Liver (tissue), 9 donors: ENCODE measurements around the gene FAM43B. TPM values are rescaled to one million over a fixed set of nuclear protein-coding genes. Genes with fewer than 3 reads are reported as not detected.

ENCODE experiments used
- DNase-seq: peaks from one replicate; pipeline ENCODE4 v3.0.0-alpha.2; 2017; ENCODE audit warnings: low spot score
- H3K27ac ChIP-seq, 2 donors: one replicate each; pipeline ENCODE4 v1.7.0; 2013; ENCODE audit warnings: inconsistent platforms in 2 of 2, low read length in 2 of 2, control low read depth in 1 of 2, low read depth in 1 of 2, mild to moderate bottlenecking in 1 of 2
- H3K27me3 ChIP-seq, 4 donors: one replicate each; pipeline versions ENCODE4 v1.6.1 to v1.7.0; 2013; ENCODE audit warnings: low read length in 3 of 4, inconsistent platforms in 1 of 4, mild to moderate bottlenecking in 1 of 4, moderate library complexity in 1 of 4; ENCODE audit not compliant: control insufficient read depth in 4 of 4, insufficient read depth in 4 of 4
- H3K36me3 ChIP-seq, 4 donors: one replicate each; pipeline versions ENCODE4 v1.6.1 to v1.7.0; 2013; ENCODE audit warnings: low read length in 3 of 4, mild to moderate bottlenecking in 3 of 4, low read depth in 1 of 4, moderate library complexity in 1 of 4; ENCODE audit not compliant: control insufficient read depth in 4 of 4, insufficient read depth in 3 of 4
- H3K4me1 ChIP-seq, 4 donors: one replicate each; pipeline versions ENCODE4 v1.6.1 to v1.7.0; 2013; ENCODE audit warnings: low read length in 3 of 4, mild to moderate bottlenecking in 3 of 4, moderate library complexity in 1 of 4; ENCODE audit not compliant: control insufficient read depth in 4 of 4, insufficient read depth in 4 of 4
- H3K4me3 ChIP-seq, 3 donors: one replicate each; pipeline versions ENCODE4 v1.6.1 to v1.7.0; 2013; ENCODE audit warnings: low read length in 3 of 3, control low read depth in 1 of 3, low read depth in 1 of 3, mild to moderate bottlenecking in 1 of 3
- H3K9ac ChIP-seq, 2 donors: one replicate each; pipeline ENCODE4 v1.7.0; 2013; ENCODE audit warnings: low read length in 2 of 2, mild to moderate bottlenecking in 2 of 2, moderate library complexity in 2 of 2, control low read depth in 1 of 2, low read depth in 1 of 2
- H3K9me3 ChIP-seq, 4 donors: one replicate each; pipeline versions ENCODE4 v1.6.1 to v1.7.0; 2013; ENCODE audit warnings: low read length in 3 of 4; ENCODE audit not compliant: control insufficient read depth in 4 of 4
- EGR1 ChIP-seq, 2 donors: IDR thresholded peaks; 2 replicates each; pipeline ENCODE4 v1.6.1; 2016 to 2018; ENCODE audit warnings: antibody characterized with exemption in 2 of 2, low read depth in 2 of 2
- FOXA1 ChIP-seq: IDR thresholded peaks from 2 replicates; pipeline ENCODE4 v1.6.1; 2016; ENCODE audit warnings: antibody characterized with exemption
- FOXA2 ChIP-seq: IDR thresholded peaks from 2 replicates; pipeline ENCODE4 v1.6.1; 2016; ENCODE audit warnings: antibody characterized with exemption
- GABPA ChIP-seq, 2 donors: IDR thresholded peaks in 1 of 2; conservative IDR thresholded peaks in 1 of 2; 2 replicates each; pipeline ENCODE4 v1.6.1; 2016; ENCODE audit warnings: antibody characterized with exemption in 2 of 2, mild to moderate bottlenecking in 1 of 2, moderate library complexity in 1 of 2
- HNF4A ChIP-seq, 2 donors: conservative IDR thresholded peaks; 2 replicates each; pipeline ENCODE4 v1.6.1; 2016; ENCODE audit warnings: antibody characterized with exemption in 2 of 2, mild to moderate bottlenecking in 2 of 2
- HNF4G ChIP-seq: IDR thresholded peaks from 2 replicates; pipeline ENCODE4 v1.6.1; 2016; ENCODE audit warnings: antibody characterized with exemption
- JUND ChIP-seq, 2 donors: IDR thresholded peaks; 2 replicates each; pipeline ENCODE4 v1.6.1; 2016; ENCODE audit warnings: antibody characterized with exemption in 2 of 2
- NR2F2 ChIP-seq: IDR thresholded peaks from 2 replicates; pipeline ENCODE4 v1.6.1; 2016; ENCODE audit warnings: antibody characterized with exemption
- RAD21 ChIP-seq, 2 donors: IDR thresholded peaks; 2 replicates each; pipeline ENCODE4 v1.6.1; 2016; ENCODE audit warnings: antibody characterized with exemption in 2 of 2, mild to moderate bottlenecking in 2 of 2
- RXRA ChIP-seq, 2 donors: IDR thresholded peaks; 2 replicates each; pipeline ENCODE4 v1.6.1; 2017 to 2018; ENCODE audit warnings: antibody characterized with exemption in 2 of 2, mild to moderate bottlenecking in 1 of 2
- SP1 ChIP-seq: IDR thresholded peaks from 2 replicates; pipeline ENCODE4 v1.6.1; 2018; ENCODE audit warnings: antibody characterized with exemption, mild to moderate bottlenecking
- TAF1 ChIP-seq: conservative IDR thresholded peaks from 2 replicates; pipeline ENCODE4 v1.6.1; 2016; ENCODE audit warnings: antibody characterized with exemption, mild to moderate bottlenecking
- YY1 ChIP-seq: IDR thresholded peaks from 2 replicates; pipeline ENCODE4 v1.6.1; 2016; ENCODE audit warnings: antibody characterized with exemption, mild to moderate bottlenecking
- WGBS: extraction: QIAGEN DNeasy Blood & Tissue Kit; methylation state at CpG from one replicate; pipeline ENCODE4 v1.1.7; 2013; 5-methylcytosine and 5-hydroxymethylcytosine counted together
- polyA plus RNA-seq, 2 donors: library from polyadenylated mRNA; stranded (reverse) in 1 of 2; unstranded in 1 of 2; fragments of 200-250 nt in 1 of 2; fragments of >200 nt in 1 of 2; fragmentation: Nextera tagmentation in 1 of 2; extraction: Ambion mirVana in 1 of 2; gene quantifications; one replicate each; pipeline versions ENCODE4 v1.2.1 to v1.2.3, GENCODE V29; 2013 to 2015
- total RNA-seq, 2 donors: library from RNA; depleted of rRNA; stranded (reverse); fragments of >200 nt; gene quantifications; one replicate each; pipeline ENCODE4 v1.2.3, GENCODE V29; 2014
- TF ChIP-seq, protein P1 (sequence below): fragments of 150-350 bp; IDR thresholded peaks from 2 replicates; pipeline ENCODE4 v1.5.1; 2017; ENCODE audit warnings: improper control_type of control experiment, low read depth, low read length; ENCODE audit not compliant: missing input control
- TF ChIP-seq, protein P2 (sequence below): IDR thresholded peaks from 2 replicates; pipeline ENCODE4 v1.6.1; 2016; ENCODE audit warnings: antibody characterized with exemption
- TF ChIP-seq, protein P3 (sequence below): IDR thresholded peaks from 2 replicates; pipeline ENCODE4 v1.6.1; 2016; ENCODE audit warnings: antibody characterized with exemption, mild to moderate bottlenecking
- TF ChIP-seq, protein P4 (sequence below): IDR thresholded peaks from 2 replicates; pipeline ENCODE4 v1.6.1; 2016; ENCODE audit warnings: antibody characterized with exemption
- TF ChIP-seq, protein P5 (sequence below): IDR thresholded peaks from 2 replicates; pipeline ENCODE4 v1.6.1; 2016; ENCODE audit warnings: antibody characterized with exemption
- donor health status: healthy.
- donor health status: healthy.
- donor health status: healthy.
- donor health status: healthy.
- donor health status: healthy.

Gene FAM43B
- total and polyA plus RNA-seq, 4 donors = 0.06 to 0.09 (median 0.07) TPM

DNA sequence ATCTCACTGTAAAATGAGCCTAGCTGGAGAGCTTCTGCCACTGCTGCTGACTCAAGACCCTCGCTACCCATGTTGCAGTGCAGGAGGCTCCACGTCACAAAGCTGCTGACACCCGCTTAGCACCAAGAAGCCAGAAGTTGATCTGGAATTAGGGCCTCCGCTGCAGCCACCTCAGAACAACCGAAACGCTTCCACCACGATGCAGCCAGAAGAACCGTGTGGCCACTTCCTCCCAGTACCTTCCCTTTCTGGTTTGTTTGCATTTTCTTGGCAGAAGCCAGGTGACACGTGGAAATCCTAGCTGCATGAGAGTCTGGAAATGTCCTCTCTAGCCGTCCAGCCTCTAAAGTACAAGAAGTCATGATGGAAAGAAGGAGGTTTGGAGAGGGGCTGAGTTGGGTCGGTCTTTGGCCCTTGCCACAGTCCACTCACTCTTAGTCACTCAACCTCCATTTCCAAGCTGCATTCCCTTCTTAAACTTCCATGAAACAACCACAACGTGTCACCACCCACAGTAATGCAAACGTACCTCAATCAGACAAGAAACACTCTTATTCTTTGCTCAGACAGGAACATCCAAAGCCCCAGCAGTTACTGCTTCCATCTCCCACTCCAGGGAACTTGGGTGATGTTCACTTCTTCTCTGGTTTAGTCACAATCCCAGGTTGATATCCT lies 26.5 kb downstream of the FAM43B start:
- TF ChIP-seq EGR1 (IDR thresholded peaks at IDR 0.05; ENCODE audit: low read depth in 2 of 2) = no peak
- TF ChIP-seq GABPA (IDR thresholded peaks at IDR 0.05 in 1 of 2, conservative IDR thresholded peaks at IDR 0.05 in 1 of 2) = no peak
- TF ChIP-seq RAD21 (IDR thresholded peaks at IDR 0.05) = no peak
- TF ChIP-seq FOXA2 = no peak
- TF ChIP-seq, protein P1, sequence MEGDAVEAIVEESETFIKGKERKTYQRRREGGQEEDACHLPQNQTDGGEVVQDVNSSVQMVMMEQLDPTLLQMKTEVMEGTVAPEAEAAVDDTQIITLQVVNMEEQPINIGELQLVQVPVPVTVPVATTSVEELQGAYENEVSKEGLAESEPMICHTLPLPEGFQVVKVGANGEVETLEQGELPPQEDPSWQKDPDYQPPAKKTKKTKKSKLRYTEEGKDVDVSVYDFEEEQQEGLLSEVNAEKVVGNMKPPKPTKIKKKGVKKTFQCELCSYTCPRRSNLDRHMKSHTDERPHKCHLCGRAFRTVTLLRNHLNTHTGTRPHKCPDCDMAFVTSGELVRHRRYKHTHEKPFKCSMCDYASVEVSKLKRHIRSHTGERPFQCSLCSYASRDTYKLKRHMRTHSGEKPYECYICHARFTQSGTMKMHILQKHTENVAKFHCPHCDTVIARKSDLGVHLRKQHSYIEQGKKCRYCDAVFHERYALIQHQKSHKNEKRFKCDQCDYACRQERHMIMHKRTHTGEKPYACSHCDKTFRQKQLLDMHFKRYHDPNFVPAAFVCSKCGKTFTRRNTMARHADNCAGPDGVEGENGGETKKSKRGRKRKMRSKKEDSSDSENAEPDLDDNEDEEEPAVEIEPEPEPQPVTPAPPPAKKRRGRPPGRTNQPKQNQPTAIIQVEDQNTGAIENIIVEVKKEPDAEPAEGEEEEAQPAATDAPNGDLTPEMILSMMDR = no peak
- no peak for TF ChIP-seq YY1
- TF ChIP-seq, protein P2, sequence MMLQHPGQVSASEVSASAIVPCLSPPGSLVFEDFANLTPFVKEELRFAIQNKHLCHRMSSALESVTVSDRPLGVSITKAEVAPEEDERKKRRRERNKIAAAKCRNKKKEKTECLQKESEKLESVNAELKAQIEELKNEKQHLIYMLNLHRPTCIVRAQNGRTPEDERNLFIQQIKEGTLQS = no peak
- TF ChIP-seq SP1 = no peak
- TF ChIP-seq HNF4A (conservative IDR thresholded peaks at IDR 0.05) = no peak
- TF ChIP-seq, protein P3, sequence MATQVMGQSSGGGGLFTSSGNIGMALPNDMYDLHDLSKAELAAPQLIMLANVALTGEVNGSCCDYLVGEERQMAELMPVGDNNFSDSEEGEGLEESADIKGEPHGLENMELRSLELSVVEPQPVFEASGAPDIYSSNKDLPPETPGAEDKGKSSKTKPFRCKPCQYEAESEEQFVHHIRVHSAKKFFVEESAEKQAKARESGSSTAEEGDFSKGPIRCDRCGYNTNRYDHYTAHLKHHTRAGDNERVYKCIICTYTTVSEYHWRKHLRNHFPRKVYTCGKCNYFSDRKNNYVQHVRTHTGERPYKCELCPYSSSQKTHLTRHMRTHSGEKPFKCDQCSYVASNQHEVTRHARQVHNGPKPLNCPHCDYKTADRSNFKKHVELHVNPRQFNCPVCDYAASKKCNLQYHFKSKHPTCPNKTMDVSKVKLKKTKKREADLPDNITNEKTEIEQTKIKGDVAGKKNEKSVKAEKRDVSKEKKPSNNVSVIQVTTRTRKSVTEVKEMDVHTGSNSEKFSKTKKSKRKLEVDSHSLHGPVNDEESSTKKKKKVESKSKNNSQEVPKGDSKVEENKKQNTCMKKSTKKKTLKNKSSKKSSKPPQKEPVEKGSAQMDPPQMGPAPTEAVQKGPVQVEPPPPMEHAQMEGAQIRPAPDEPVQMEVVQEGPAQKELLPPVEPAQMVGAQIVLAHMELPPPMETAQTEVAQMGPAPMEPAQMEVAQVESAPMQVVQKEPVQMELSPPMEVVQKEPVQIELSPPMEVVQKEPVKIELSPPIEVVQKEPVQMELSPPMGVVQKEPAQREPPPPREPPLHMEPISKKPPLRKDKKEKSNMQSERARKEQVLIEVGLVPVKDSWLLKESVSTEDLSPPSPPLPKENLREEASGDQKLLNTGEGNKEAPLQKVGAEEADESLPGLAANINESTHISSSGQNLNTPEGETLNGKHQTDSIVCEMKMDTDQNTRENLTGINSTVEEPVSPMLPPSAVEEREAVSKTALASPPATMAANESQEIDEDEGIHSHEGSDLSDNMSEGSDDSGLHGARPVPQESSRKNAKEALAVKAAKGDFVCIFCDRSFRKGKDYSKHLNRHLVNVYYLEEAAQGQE = no peak
- no peak for TF ChIP-seq TAF1
- TF ChIP-seq RXRA (IDR thresholded peaks at IDR 0.05) = no peak
- TF ChIP-seq HNF4G = no peak
- TF ChIP-seq NR2F2 = no peak
- no peak for TF ChIP-seq FOXA1
- Histone ChIP-seq H3K4me3 (no peak overlapping the region), H3K27me3 (no peaks in the 10 kb centered on the region), H3K9ac (no peak overlapping the region), H3K27ac (no peak overlapping the region), H3K36me3 (no peaks in the 10 kb centered on the region), H3K4me1 (no peaks in the 10 kb centered on the region), H3K9me3 (no peaks in the 10 kb centered on the region)
- 79% methylated on average over 13 of the region's 13 CpGs for WGBS
- no peak for DNase-seq

DNA sequence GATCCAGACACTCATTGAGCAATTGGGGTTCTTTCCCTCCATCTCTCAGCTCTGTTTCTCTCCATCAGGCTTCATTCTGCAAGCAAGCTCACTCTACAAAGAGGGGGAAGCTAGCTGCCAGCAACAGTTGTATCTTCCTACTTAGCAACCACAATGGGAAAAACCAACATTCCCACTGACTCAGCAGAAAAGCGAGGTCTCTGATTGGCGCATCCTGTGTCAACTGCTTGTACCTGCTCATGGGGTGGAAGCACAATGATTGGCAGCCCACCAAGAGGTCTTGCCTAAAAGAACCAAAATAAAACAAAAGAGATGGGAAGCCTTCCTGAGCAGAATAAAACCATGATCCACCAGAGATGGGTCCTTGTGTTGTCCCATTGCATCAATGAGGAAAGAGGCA lies 32.5 kb downstream of the FAM43B start:
- Histone ChIP-seq H3K4me3 (no peak overlapping the region), H3K9me3 (no peaks in the 10 kb centered on the region), H3K9ac (no peak overlapping the region), H3K4me1 (peaks cover 0 to 7% (median 3%) of the 10 kb centered on the region in 4 donors), H3K36me3 (no peaks in the 10 kb centered on the region), H3K27ac (no peak overlapping the region), H3K27me3 (no peaks in the 10 kb centered on the region)
- 71% methylated on average over 2 of the region's 2 CpGs for WGBS
- no peak for DNase-seq
- no peak for TF ChIP-seq HNF4G
- TF ChIP-seq JUND (IDR thresholded peaks at IDR 0.05) = no peak
- TF ChIP-seq YY1 = no peak
- TF ChIP-seq SP1 = no peak
- TF ChIP-seq GABPA (IDR thresholded peaks at IDR 0.05 in 1 of 2, conservative IDR thresholded peaks at IDR 0.05 in 1 of 2) = no peak
- no peak for TF ChIP-seq NR2F2
- TF ChIP-seq, protein P4, sequence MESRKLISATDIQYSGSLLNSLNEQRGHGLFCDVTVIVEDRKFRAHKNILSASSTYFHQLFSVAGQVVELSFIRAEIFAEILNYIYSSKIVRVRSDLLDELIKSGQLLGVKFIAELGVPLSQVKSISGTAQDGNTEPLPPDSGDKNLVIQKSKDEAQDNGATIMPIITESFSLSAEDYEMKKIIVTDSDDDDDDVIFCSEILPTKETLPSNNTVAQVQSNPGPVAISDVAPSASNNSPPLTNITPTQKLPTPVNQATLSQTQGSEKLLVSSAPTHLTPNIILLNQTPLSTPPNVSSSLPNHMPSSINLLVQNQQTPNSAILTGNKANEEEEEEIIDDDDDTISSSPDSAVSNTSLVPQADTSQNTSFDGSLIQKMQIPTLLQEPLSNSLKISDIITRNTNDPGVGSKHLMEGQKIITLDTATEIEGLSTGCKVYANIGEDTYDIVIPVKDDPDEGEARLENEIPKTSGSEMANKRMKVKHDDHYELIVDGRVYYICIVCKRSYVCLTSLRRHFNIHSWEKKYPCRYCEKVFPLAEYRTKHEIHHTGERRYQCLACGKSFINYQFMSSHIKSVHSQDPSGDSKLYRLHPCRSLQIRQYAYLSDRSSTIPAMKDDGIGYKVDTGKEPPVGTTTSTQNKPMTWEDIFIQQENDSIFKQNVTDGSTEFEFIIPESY = no peak
- TF ChIP-seq FOXA2 = no peak
- TF ChIP-seq EGR1 (IDR thresholded peaks at IDR 0.05; ENCODE audit: low read depth in 2 of 2) = no peak
- TF ChIP-seq, protein P1 = no peak
- TF ChIP-seq, protein P2 = no peak
- TF ChIP-seq FOXA1 = no peak
- TF ChIP-seq HNF4A (conservative IDR thresholded peaks at IDR 0.05) = no peak
- no peak for TF ChIP-seq TAF1
- TF ChIP-seq RXRA (IDR thresholded peaks at IDR 0.05) = no peak
- TF ChIP-seq, protein P5, sequence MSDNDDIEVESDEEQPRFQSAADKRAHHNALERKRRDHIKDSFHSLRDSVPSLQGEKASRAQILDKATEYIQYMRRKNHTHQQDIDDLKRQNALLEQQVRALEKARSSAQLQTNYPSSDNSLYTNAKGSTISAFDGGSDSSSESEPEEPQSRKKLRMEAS = no peak
